SIG-M5 (cell line): ENCODE results near the gene PRM2.

Experiments used
- DNase-seq: peaks from one replicate; lab custom pipeline; 2025; lab: John Stamatoyannopoulos, UW

Gene PRM2

DNA sequence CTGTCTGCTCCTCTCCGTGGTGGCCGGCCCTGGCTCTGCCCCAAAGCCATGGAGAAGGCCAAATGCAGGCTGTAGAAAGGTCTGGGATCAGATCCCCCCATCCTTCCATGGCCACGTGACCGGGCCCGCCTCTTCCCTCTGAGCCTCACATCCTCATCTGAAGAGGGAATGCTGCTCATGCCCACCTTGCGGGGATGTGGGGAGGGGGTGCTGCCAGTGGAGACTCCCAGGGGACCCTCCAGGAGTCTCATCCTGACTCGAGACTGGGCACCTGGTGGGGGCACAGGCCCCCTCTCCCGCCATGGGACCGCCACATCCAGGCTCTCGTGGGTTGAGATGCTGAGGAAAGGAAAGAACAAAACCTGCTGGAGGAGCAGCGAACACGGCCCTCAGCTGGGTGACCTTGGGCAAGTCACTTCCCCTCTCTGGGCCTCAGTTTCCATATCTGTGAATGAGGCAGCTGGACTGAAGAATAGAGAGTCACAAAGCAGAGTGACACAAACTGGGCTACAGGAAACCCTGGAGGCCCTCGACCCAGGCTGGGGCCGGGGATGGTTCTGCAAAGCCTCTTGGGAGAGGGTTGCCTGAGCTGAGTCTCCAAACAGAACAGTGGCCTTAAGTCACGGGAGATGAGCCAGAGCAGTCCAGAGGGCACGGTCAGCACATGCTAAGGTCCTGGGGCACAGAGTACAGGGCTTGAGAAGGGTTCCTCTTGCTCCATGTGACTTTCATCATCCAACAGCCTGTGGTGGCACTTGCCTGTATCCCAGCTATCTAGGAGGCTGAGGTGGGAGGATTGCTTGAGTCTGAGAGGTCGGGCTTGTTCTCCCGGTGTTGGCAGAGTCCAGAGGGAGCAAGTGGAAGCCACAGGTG is 50.4 kb downstream of the PRM2 start:
- DNase-seq, result no peak
